ENCODE results near the gene KIR3DL2. TPM values are rescaled to one million over a fixed set of nuclear protein-coding genes. Genes with fewer than 3 reads are reported as not detected.
"Not testable (repeated sequence)": the region's sequence is repeated elsewhere in the genome, so short reads cannot be mapped to it uniquely, and the experiment has no call there.

Gene KIR3DL2
- total and polyA plus RNA-seq, 4 donors: 0.09 to 0.24 TPM; not detected in 2

- Histone ChIP-seq H3K27ac (ENCODE audit: low read depth in 1 of 2, low read length in 1 of 2) (no peak within 1 kb of the TSS), H3K4me3 (no peak within 1 kb of the TSS), H3K4me1 (ENCODE audit: control insufficient read depth in 5 of 5, insufficient read depth in 5 of 5, low read length in 5 of 5) (no peaks in the 10 kb centered on the region), H3K36me3 (ENCODE audit: control insufficient read depth in 4 of 4, insufficient read depth in 4 of 4, low read length in 4 of 4) (no peaks in the 10 kb centered on the region), H3K27me3 (ENCODE audit: control insufficient read depth in 3 of 3, insufficient read depth in 3 of 3, low read length in 2 of 3) (no peaks in the 10 kb centered on the region), H3K9ac (ENCODE audit: insufficient read depth in 1 of 2, low read length in 2 of 2) (no peak within 1 kb of the TSS), H3K9me3 (ENCODE audit: control insufficient read depth in 4 of 4, insufficient read depth in 3 of 4, low read length in 3 of 4) (peaks cover 0 to 4% (median 0%) of the 10 kb centered on the region in 4 donors)
- DNase-seq: no peak
- 44 to 56% methylated on average over 22 of the region's 22 CpGs for WGBS, 2 donors
- ATAC-seq (ENCODE audit: insufficient read depth, low FRiP score): no peak
- no peak for TF ChIP-seq CTCF (IDR thresholded peaks at IDR 0.05; ENCODE audit: control extremely low read depth, extremely low read depth)
Observed at GRCh38 chr19:54905803-54906511, 55.7 kb downstream of the KIR3DL2 start, which contains the start of gene NCR1. Gene NCR1 (plus strand): TSS chr19:54906148. CDS start chr19:54906188, 40 bp downstream.

- H3K9me3 ChIP-seq (ENCODE audit: control insufficient read depth in 4 of 4, insufficient read depth in 3 of 4, low read length in 3 of 4): peaks cover 0 to 4% (median 0%) of the 10 kb centered on the region in 4 donors
- ATAC-seq (ENCODE audit: insufficient read depth, low FRiP score): no peak
- H3K4me3 ChIP-seq: no peak overlapping the region
- no peak for TF ChIP-seq CTCF (IDR thresholded peaks at IDR 0.05; ENCODE audit: control extremely low read depth, extremely low read depth)
- H3K9ac ChIP-seq (ENCODE audit: insufficient read depth in 1 of 2, low read length in 2 of 2): no peak overlapping the region
- DNase-seq: no peak
- WGBS, 2 donors: 84 to 91% methylated on average over 7 of the region's 7 CpGs
- H3K36me3 ChIP-seq (ENCODE audit: control insufficient read depth in 4 of 4, insufficient read depth in 4 of 4, low read length in 4 of 4): no peaks in the 10 kb centered on the region
- no peaks in the 10 kb centered on the region for H3K27me3 ChIP-seq (ENCODE audit: control insufficient read depth in 3 of 3, insufficient read depth in 3 of 3, low read length in 2 of 3)
- no peak overlapping the region for H3K27ac ChIP-seq (ENCODE audit: low read depth in 1 of 2, low read length in 1 of 2)
- H3K4me1 ChIP-seq (ENCODE audit: control insufficient read depth in 5 of 5, insufficient read depth in 5 of 5, low read length in 5 of 5): no peaks in the 10 kb centered on the region
Observed at GRCh38 chr19:54906819-54907218, 56.6 kb downstream of the KIR3DL2 start.

GRCh38 chr19:54907899-54908298 lies 57.7 kb downstream of the KIR3DL2 start:
- DNase-seq; ATAC-seq (ENCODE audit: insufficient read depth, low FRiP score); H3K9ac ChIP-seq (ENCODE audit: insufficient read depth in 1 of 2, low read length in 2 of 2); H3K4me1 ChIP-seq (ENCODE audit: control insufficient read depth in 5 of 5, insufficient read depth in 5 of 5, low read length in 5 of 5); H3K36me3 ChIP-seq (ENCODE audit: control insufficient read depth in 4 of 4, insufficient read depth in 4 of 4, low read length in 4 of 4); H3K4me3 ChIP-seq; H3K9me3 ChIP-seq (ENCODE audit: control insufficient read depth in 4 of 4, insufficient read depth in 3 of 4, low read length in 3 of 4); H3K27me3 ChIP-seq (ENCODE audit: control insufficient read depth in 3 of 3, insufficient read depth in 3 of 3, low read length in 2 of 3); H3K27ac ChIP-seq (ENCODE audit: low read depth in 1 of 2, low read length in 1 of 2): not testable (repeated sequence)
- WGBS, 2 donors: 66 to 80% methylated on average over 3 of the region's 5 CpGs

Small RNA genes lying within 50 kb of the gene (small RNA-seq; reads per million reads assigned to genes)
- gene RNU6-222P (ENCODE audit: low replicate concordance): not detected

Other genes with a start within 250 kb of the KIR3DL2 start
- gene LILRB1, start 220.0 kb upstream of the KIR3DL2 start, total RNA-seq: 10 to 100 TPM in 1 of 2 donors, 1 to 10 TPM in 1; 5.1 to 33.3 TPM
- gene LILRB1, start 220.0 kb upstream of the KIR3DL2 start, polyA plus RNA-seq: 10 to 100 TPM in 1 of 2 donors, 1 to 10 TPM in 1; 8.1 to 90.5 TPM
- gene LILRB4, start 187.5 kb upstream of the KIR3DL2 start, total RNA-seq: 10 to 100 TPM in 1 of 2 donors, 1 to 10 TPM in 1; 8.0 to 29.3 TPM
- 100 to 1,000 TPM in 1 of 2 donors, 1 to 10 TPM in 1; 8.7 to 153 TPM for gene LILRB4, start 187.5 kb upstream of the KIR3DL2 start, polyA plus RNA-seq
- gene KIR3DL3, start 126.0 kb upstream of the KIR3DL2 start, total RNA-seq: not detected
- not detected for gene KIR3DL3, start 126.0 kb upstream of the KIR3DL2 start, polyA plus RNA-seq
- under 1 TPM in 1 of 2 donors, not detected in 1; 0.15 TPM for gene KIR2DL3, start 111.9 kb upstream of the KIR3DL2 start, total RNA-seq
- gene KIR2DL3, start 111.9 kb upstream of the KIR3DL2 start, polyA plus RNA-seq: under 1 TPM; 0.11 to 0.14 TPM
- gene KIR2DL1, start 80.7 kb upstream of the KIR3DL2 start, total RNA-seq: under 1 TPM in 1 of 2 donors, not detected in 1; 0.46 TPM
- gene KIR2DL1, start 80.7 kb upstream of the KIR3DL2 start, polyA plus RNA-seq: under 1 TPM; 0.14 to 0.16 TPM
- gene KIR2DL4, start 46.8 kb upstream of the KIR3DL2 start, total RNA-seq: under 1 TPM in 1 of 2 donors, not detected in 1; 0.77 TPM
- gene KIR2DL4, start 46.8 kb upstream of the KIR3DL2 start, polyA plus RNA-seq: under 1 TPM; 0.10 to 0.63 TPM
- under 1 TPM in 1 of 2 donors, not detected in 1; 0.64 TPM for gene KIR3DL1, start 34.0 kb upstream of the KIR3DL2 start, total RNA-seq
- under 1 TPM; 0.16 to 0.18 TPM for gene KIR3DL1, start 34.0 kb upstream of the KIR3DL2 start, polyA plus RNA-seq
- under 1 TPM in 1 of 2 donors, not detected in 1; 0.28 TPM for gene KIR2DS4, start 17.8 kb upstream of the KIR3DL2 start, total RNA-seq
- under 1 TPM; 0.06 to 0.31 TPM for gene KIR2DS4, start 17.8 kb upstream of the KIR3DL2 start, polyA plus RNA-seq
- gene FCAR, start 23.8 kb downstream of the KIR3DL2 start, total RNA-seq: 10 to 100 TPM; 11.3 to 12.6 TPM
- gene FCAR, start 23.8 kb downstream of the KIR3DL2 start, polyA plus RNA-seq: 10 to 100 TPM in 1 of 2 donors, under 1 TPM in 1; 0.35 to 57.5 TPM
- 1 to 10 TPM in 1 of 2 donors, under 1 TPM in 1; 0.63 to 2.5 TPM for gene NCR1, start 55.7 kb downstream of the KIR3DL2 start, total RNA-seq
- gene NCR1, start 55.7 kb downstream of the KIR3DL2 start, polyA plus RNA-seq: 1 to 10 TPM in 1 of 2 donors, under 1 TPM in 1; 0.30 to 1.6 TPM
- not detected for gene NLRP7, start 97.1 kb downstream of the KIR3DL2 start, total RNA-seq
- under 1 TPM in 1 of 2 donors, not detected in 1; 0.06 TPM for gene NLRP7, start 97.1 kb downstream of the KIR3DL2 start, polyA plus RNA-seq
- gene NLRP2, start 115.9 kb downstream of the KIR3DL2 start, total RNA-seq: 10 to 100 TPM; 10.5 to 41.6 TPM
- 10 to 100 TPM in 1 of 2 donors, 1 to 10 TPM in 1; 7.7 to 13.5 TPM for gene NLRP2, start 115.9 kb downstream of the KIR3DL2 start, polyA plus RNA-seq
- under 1 TPM; 0.28 to 0.52 TPM for gene GP6, start 187.8 kb downstream of the KIR3DL2 start, total RNA-seq
- 1 to 10 TPM in 1 of 2 donors, under 1 TPM in 1; 0.28 to 1.5 TPM for gene GP6, start 187.8 kb downstream of the KIR3DL2 start, polyA plus RNA-seq
- 10 to 100 TPM; 17.5 to 30.5 TPM for gene RDH13, start 212.7 kb downstream of the KIR3DL2 start, total RNA-seq
- gene RDH13, start 212.7 kb downstream of the KIR3DL2 start, polyA plus RNA-seq: 10 to 100 TPM in 1 of 2 donors, 1 to 10 TPM in 1; 9.2 to 19.7 TPM
- 10 to 100 TPM; 19.5 to 49.0 TPM for gene EPS8L1, start 225.4 kb downstream of the KIR3DL2 start, total RNA-seq
- gene EPS8L1, start 225.4 kb downstream of the KIR3DL2 start, polyA plus RNA-seq: 10 to 100 TPM; 24.6 to 61.8 TPM

Data from lung (tissue), 13 donors.